Progenitor cell of endocrine pancreas (in vitro differentiated cells): ENCODE measurements around the gene OR6Q1. TPM values are rescaled to one million over a fixed set of nuclear protein-coding genes. Genes with fewer than 3 reads are reported as not detected.

Source experiments
- DNase-seq: peaks from one replicate; pipeline ENCODE4 v3.0.0; 2021; ENCODE audit warnings: low spot score; ENCODE audit not compliant: unreplicated experiment
- H3K27ac Mint-ChIP-seq: 2 replicates; pipeline ENCODE4 v1.8.0; 2021; ENCODE audit warnings: mild to moderate bottlenecking, moderate library complexity, mixed read lengths
- H3K27me3 Mint-ChIP-seq: 2 replicates; pipeline ENCODE4 v1.8.0; 2021; ENCODE audit warnings: mixed read lengths
- H3K36me3 Mint-ChIP-seq: 2 replicates; pipeline ENCODE4 v1.8.0; 2022; ENCODE audit warnings: mixed read lengths; ENCODE audit not compliant: insufficient read depth
- H3K4me1 Mint-ChIP-seq: 2 replicates; pipeline ENCODE4 v1.8.0; 2021; ENCODE audit warnings: low read depth, mixed read lengths
- H3K4me3 Mint-ChIP-seq: 2 replicates; pipeline ENCODE4 v1.8.0; 2021; ENCODE audit warnings: low read depth, mild to moderate bottlenecking, moderate library complexity, mixed read lengths
- H3K9me3 Mint-ChIP-seq: 2 replicates; pipeline ENCODE4 v1.8.0; 2021; ENCODE audit warnings: low read depth, mixed read lengths
- CTCF ChIP-seq: fragments of 200-600 bp; sonication (generic); IDR thresholded peaks from one replicate; pipeline ENCODE4 v1.5.0; 2021; ENCODE audit warnings: antibody characterized with exemption, mild to moderate bottlenecking; ENCODE audit not compliant: unreplicated experiment
- total RNA-seq: library from RNA; stranded (reverse); gene quantifications from 2 replicates; pipeline ENCODE4 v1.2.1, GENCODE V29; 2021

Gene OR6Q1
- total RNA-seq, 1 donor from 2014 or later = not detected

GRCh38 chr11:58034471-58034870 lies 3.7 kb downstream of the OR6Q1 start:
- no peaks in the 10 kb centered on the region for H3K27me3 Mint-ChIP-seq
- TF ChIP-seq CTCF = no peak
- H3K4me1 Mint-ChIP-seq = peaks cover under 1% of the 10 kb centered on the region
- peaks cover 6% of the 10 kb centered on the region for H3K36me3 Mint-ChIP-seq
- peaks cover 26% of the 10 kb centered on the region for H3K9me3 Mint-ChIP-seq
- DNase-seq = no peak
- no peak overlapping the region for H3K4me3 Mint-ChIP-seq
- no peak overlapping the region for H3K27ac Mint-ChIP-seq

- H3K4me1 Mint-ChIP-seq = peaks cover 1% of the 10 kb centered on the region
- TF ChIP-seq CTCF = no peak
Measured at GRCh38 chr11:58039589-58039988, 8.8 kb downstream of the OR6Q1 start.

GRCh38 chr11:58043379-58043778 lies 12.6 kb downstream of the OR6Q1 start:
- Mint-ChIP-seq H3K27ac (no peak overlapping the region), H3K4me1 (peaks cover 13% of the 10 kb centered on the region), H3K27me3 (no peaks in the 10 kb centered on the region), H3K9me3 (peaks cover 20% of the 10 kb centered on the region), H3K36me3 (peaks cover 4% of the 10 kb centered on the region), H3K4me3 (no peak overlapping the region)
- no peak for TF ChIP-seq CTCF
- no peak for DNase-seq

More at GRCh38 chr11:58039589-58039988, 8.8 kb downstream of the OR6Q1 start:
- Mint-ChIP-seq H3K36me3 (peaks cover 5% of the 10 kb centered on the region), H3K27me3 (no peaks in the 10 kb centered on the region), H3K27ac (peak overlapping the region; percentile 16), H3K9me3 (peaks cover 22% of the 10 kb centered on the region), H3K4me3 (no peak overlapping the region)
- DNase-seq = no peak

GRCh38 chr11:58046231-58046630 lies 15.5 kb downstream of the OR6Q1 start:
- H3K4me1 Mint-ChIP-seq = peaks cover 12% of the 10 kb centered on the region
- TF ChIP-seq CTCF = no peak
- H3K36me3 Mint-ChIP-seq = peaks cover 4% of the 10 kb centered on the region
- no peak overlapping the region for H3K4me3 Mint-ChIP-seq
- no peak for DNase-seq
- H3K9me3 Mint-ChIP-seq = peaks cover 18% of the 10 kb centered on the region
- peak overlapping the region; percentile 51 for H3K27ac Mint-ChIP-seq
- no peaks in the 10 kb centered on the region for H3K27me3 Mint-ChIP-seq

- peaks cover 4% of the 10 kb centered on the region for H3K36me3 Mint-ChIP-seq
- H3K4me3 Mint-ChIP-seq = no peak overlapping the region
- no peak for TF ChIP-seq CTCF
- DNase-seq = no peak
- H3K27ac Mint-ChIP-seq = no peak overlapping the region
- H3K27me3 Mint-ChIP-seq = no peaks in the 10 kb centered on the region
- peaks cover 15% of the 10 kb centered on the region for H3K9me3 Mint-ChIP-seq
- peaks cover 12% of the 10 kb centered on the region for H3K4me1 Mint-ChIP-seq
Measured at GRCh38 chr11:58047818-58048217, 17.1 kb downstream of the OR6Q1 start.
